Natural killer cell treated with Interleukin-12 subunit alpha and Interleukin-12 subunit beta and Interleukin-15 and Interleukin-18, amount 100 ng/mL, for 72 hours (primary cell): ENCODE results near the gene SETD1B. TPM values are rescaled to one million over a fixed set of nuclear protein-coding genes. Genes with fewer than 3 reads are reported as not detected.

ENCODE experiments used
- ATAC-seq, 2 donors: fragments of 150-1000 bp; cut with Tn5 transposase in 1 of 2; sonication (Bioruptor Pico), chemical (Tn5 transposase) in 1 of 2; 2 replicates each; pipeline ENCODE4 v1.10.0; 2021
- DNase-seq: peaks from one replicate; pipeline ENCODE4 v3.0.0; 2022; ENCODE audit warnings: low spot score
- H3K27ac Mint-ChIP-seq, 2 donors: 1 replicate in 1 of 2; 2 replicates in 1 of 2; pipeline ENCODE4 v1.8.0; 2022; ENCODE audit warnings: mixed read lengths in 2 of 2, mild to moderate bottlenecking in 1 of 2, moderate library complexity in 1 of 2
- H3K27me3 Mint-ChIP-seq, 2 donors: 1 replicate in 1 of 2; 2 replicates in 1 of 2; pipeline ENCODE4 v1.8.0; 2022; ENCODE audit warnings: mixed read lengths in 2 of 2
- H3K36me3 Mint-ChIP-seq: one replicate; pipeline ENCODE4 v1.8.0; 2022; ENCODE audit warnings: mixed read lengths
- H3K4me1 Mint-ChIP-seq, 2 donors: 1 replicate in 1 of 2; 2 replicates in 1 of 2; pipeline ENCODE4 v1.8.0; 2022; ENCODE audit warnings: low read depth in 2 of 2, mixed read lengths in 2 of 2, mild to moderate bottlenecking in 1 of 2
- H3K4me3 Mint-ChIP-seq: one replicate; pipeline ENCODE4 v1.8.0; 2022; ENCODE audit warnings: mixed read lengths
- H3K9me3 Mint-ChIP-seq: 2 replicates; pipeline ENCODE4 v1.8.0; 2022; ENCODE audit warnings: mixed read lengths
- total RNA-seq, 2 donors: library from RNA; stranded (reverse); gene quantifications; one replicate each; pipeline ENCODE4 v1.2.3, GENCODE V29; 2022

The SETD1B gene
- total RNA-seq, 2 donors from 2014 or later, result 27.1 to 40.8 TPM

- H3K27ac Mint-ChIP-seq, result peak overlapping the region in 1 of 2 donors; percentile 41
- peaks cover 7% of the 10 kb centered on the region for H3K36me3 Mint-ChIP-seq
- DNase-seq, result no peak
- H3K4me1 Mint-ChIP-seq, result peaks cover 20 to 34% of the 10 kb centered on the region in 2 donors
- H3K27me3 Mint-ChIP-seq, result no peaks in the 10 kb centered on the region
- H3K4me3 Mint-ChIP-seq, result peak overlapping the region; percentile 93
- ATAC-seq, result no peak
- H3K9me3 Mint-ChIP-seq, result no peaks in the 10 kb centered on the region
These were observed 9.4 kb downstream of the SETD1B start for GRCh38 chr12:121812921-121813896.

- Mint-ChIP-seq H3K27ac (peak overlapping the region in 1 of 2 donors; percentile 41), H3K9me3 (no peaks in the 10 kb centered on the region), H3K27me3 (no peaks in the 10 kb centered on the region), H3K36me3 (peaks cover 7% of the 10 kb centered on the region), H3K4me3 (peak overlapping the region; percentile 93), H3K4me1 (peaks cover 20 to 34% of the 10 kb centered on the region in 2 donors)
- DNase-seq (no peak), ATAC-seq (no peak)
These were observed 10.1 kb downstream of the SETD1B start for GRCh38 chr12:121813951-121814350.

- no peaks in the 10 kb centered on the region for H3K9me3 Mint-ChIP-seq
- H3K27ac Mint-ChIP-seq, result no peak overlapping the region
- DNase-seq (no peak), ATAC-seq (no peak)
- no peaks in the 10 kb centered on the region for H3K27me3 Mint-ChIP-seq
- peaks cover 7% of the 10 kb centered on the region for H3K36me3 Mint-ChIP-seq
- no peak overlapping the region for H3K4me3 Mint-ChIP-seq
- peaks cover 20 to 35% of the 10 kb centered on the region in 2 donors for H3K4me1 Mint-ChIP-seq
These were observed 10.8 kb downstream of the SETD1B start for GRCh38 chr12:121814429-121815119.

- Mint-ChIP-seq H3K36me3 (peaks cover 7% of the 10 kb centered on the region), H3K27me3 (no peaks in the 10 kb centered on the region), H3K4me3 (no peak overlapping the region), H3K4me1 (peaks cover 20 to 33% of the 10 kb centered on the region in 2 donors), H3K27ac (no peak overlapping the region), H3K9me3 (no peaks in the 10 kb centered on the region)
- ATAC-seq (no peak), DNase-seq (no peak)
These were observed 11.5 kb downstream of the SETD1B start for GRCh38 chr12:121815263-121815662.

GRCh38 chr12:121816925-121817647, 13.3 kb downstream of the SETD1B start:
- Mint-ChIP-seq H3K4me1 (peaks cover 14 to 23% of the 10 kb centered on the region in 2 donors), H3K27ac (peak overlapping the region in 1 of 2 donors; percentile 4), H3K4me3 (no peak overlapping the region), H3K36me3 (peaks cover 7% of the 10 kb centered on the region), H3K27me3 (no peaks in the 10 kb centered on the region), H3K9me3 (no peaks in the 10 kb centered on the region)
- DNase-seq, result no peak
- ATAC-seq, result no peak

GRCh38 chr12:121817648-121818043, 13.8 kb downstream of the SETD1B start:
- H3K9me3 Mint-ChIP-seq, result no peaks in the 10 kb centered on the region
- no peak overlapping the region for H3K4me3 Mint-ChIP-seq
- peaks cover 14 to 18% of the 10 kb centered on the region in 2 donors for H3K4me1 Mint-ChIP-seq
- no peak overlapping the region for H3K27ac Mint-ChIP-seq
- DNase-seq, result no peak
- peaks cover 7% of the 10 kb centered on the region for H3K36me3 Mint-ChIP-seq
- ATAC-seq, result no peak
- H3K27me3 Mint-ChIP-seq, result no peaks in the 10 kb centered on the region

- Mint-ChIP-seq H3K36me3 (peaks cover 7% of the 10 kb centered on the region), H3K27ac (no peak overlapping the region), H3K4me3 (no peak overlapping the region), H3K4me1 (peaks cover 4 to 7% of the 10 kb centered on the region in 2 donors), H3K27me3 (no peaks in the 10 kb centered on the region), H3K9me3 (no peaks in the 10 kb centered on the region)
- ATAC-seq (no peak), DNase-seq (no peak)
These were observed 15.6 kb downstream of the SETD1B start for GRCh38 chr12:121819212-121819949.

- H3K4me1 Mint-ChIP-seq, result peaks cover 4 to 7% of the 10 kb centered on the region in 2 donors
- no peaks in the 10 kb centered on the region for H3K27me3 Mint-ChIP-seq
- H3K36me3 Mint-ChIP-seq, result peaks cover 7% of the 10 kb centered on the region
- H3K27ac Mint-ChIP-seq, result no peak overlapping the region
- DNase-seq (no peak), ATAC-seq (no peak)
- no peaks in the 10 kb centered on the region for H3K9me3 Mint-ChIP-seq
- H3K4me3 Mint-ChIP-seq, result no peak overlapping the region
These were observed 16.2 kb downstream of the SETD1B start for GRCh38 chr12:121820056-121820455.

GRCh38 chr12:121822393-121823100, 18.7 kb downstream of the SETD1B start:
- ATAC-seq (no peak), DNase-seq (no peak)
- H3K9me3 Mint-ChIP-seq, result no peaks in the 10 kb centered on the region
- peaks cover 11% of the 10 kb centered on the region for H3K36me3 Mint-ChIP-seq
- no peak overlapping the region for H3K27ac Mint-ChIP-seq
- peaks cover 9 to 11% of the 10 kb centered on the region in 2 donors for H3K4me1 Mint-ChIP-seq
- no peak overlapping the region for H3K4me3 Mint-ChIP-seq
- H3K27me3 Mint-ChIP-seq, result no peaks in the 10 kb centered on the region

GRCh38 chr12:121823101-121823726, 19.4 kb downstream of the SETD1B start:
- no peaks in the 10 kb centered on the region for H3K9me3 Mint-ChIP-seq
- peaks cover 11% of the 10 kb centered on the region for H3K36me3 Mint-ChIP-seq
- DNase-seq (no peak), ATAC-seq (no peak)
- no peak overlapping the region for H3K27ac Mint-ChIP-seq
- H3K4me1 Mint-ChIP-seq, result peaks cover 9 to 11% of the 10 kb centered on the region in 2 donors
- no peaks in the 10 kb centered on the region for H3K27me3 Mint-ChIP-seq
- H3K4me3 Mint-ChIP-seq, result no peak overlapping the region

GRCh38 chr12:121823727-121824115, 19.9 kb downstream of the SETD1B start:
- Mint-ChIP-seq H3K36me3 (peaks cover 11% of the 10 kb centered on the region), H3K4me1 (peaks cover 11% of the 10 kb centered on the region in 2 donors), H3K27me3 (no peaks in the 10 kb centered on the region), H3K27ac (no peak overlapping the region), H3K4me3 (no peak overlapping the region), H3K9me3 (no peaks in the 10 kb centered on the region)
- no peak for ATAC-seq
- DNase-seq, result no peak

- DNase-seq, result no peak
- peaks cover 9 to 11% of the 10 kb centered on the region in 2 donors for H3K4me1 Mint-ChIP-seq
- H3K27me3 Mint-ChIP-seq, result no peaks in the 10 kb centered on the region
- no peak overlapping the region for H3K27ac Mint-ChIP-seq
- peaks cover 11% of the 10 kb centered on the region for H3K36me3 Mint-ChIP-seq
- no peak overlapping the region for H3K4me3 Mint-ChIP-seq
- no peaks in the 10 kb centered on the region for H3K9me3 Mint-ChIP-seq
- ATAC-seq, result no peak
These were observed 21.3 kb downstream of the SETD1B start for GRCh38 chr12:121825041-121825523.
